Naive thymus-derived CD8-positive, alpha-beta T cell (primary cell): ENCODE measurements around the gene LRRC41. TPM values are rescaled to one million over a fixed set of nuclear protein-coding genes. Genes with fewer than 3 reads are reported as not detected.
"Not testable (repeated sequence)": the region's sequence is repeated elsewhere in the genome, so short reads cannot be mapped to it uniquely, and the experiment has no call there.

Source experiments
- ATAC-seq, 2 donors: fragments of 150-1000 bp; cut with Tn5 transposase in 1 of 2; sonication (Bioruptor Pico), chemical (Tn5 transposase) in 1 of 2; 1 replicate in 1 of 2; 2 replicates in 1 of 2; pipeline ENCODE4 v1.10.0; 2021; ENCODE audit warnings: mild to moderate bottlenecking in 2 of 2, moderate library complexity in 2 of 2
- POLR2A ChIA-PET: fragments of 350-600 bp; sonication (Branson Sonifier 250); formaldehyde crosslinking; loops from one replicate; lab custom pipeline; 2021; ENCODE audit warnings: antibody characterized with exemption; lab: Charles Lee
- DNase-seq, 10 donors: peaks; one replicate each; pipeline versions ENCODE4 v3.0.0 to v3.0.0-alpha.2; 2020 to 2022
- H3K27ac Mint-ChIP-seq, 10 donors: one replicate each; pipeline ENCODE4 v1.8.0; 2020 to 2022; ENCODE audit warnings: mild to moderate bottlenecking in 10 of 10, mixed read lengths in 10 of 10, moderate library complexity in 4 of 10, inconsistent platforms in 1 of 10
- H3K27me3 Mint-ChIP-seq, 5 donors: one replicate each; pipeline ENCODE4 v1.8.0; 2021 to 2022; ENCODE audit warnings: mixed read lengths in 5 of 5
- H3K36me3 Mint-ChIP-seq, 3 donors: one replicate each; pipeline ENCODE4 v1.8.0; 2020 to 2022; ENCODE audit warnings: mixed read lengths in 3 of 3, mild to moderate bottlenecking in 2 of 3, inconsistent platforms in 1 of 3
- H3K4me1 Mint-ChIP-seq, 4 donors: one replicate each; pipeline ENCODE4 v1.8.0; 2021 to 2022; ENCODE audit warnings: mixed read lengths in 4 of 4
- H3K4me3 Mint-ChIP-seq, 10 donors: one replicate each; pipeline ENCODE4 v1.8.0; 2020 to 2022; ENCODE audit warnings: mild to moderate bottlenecking in 10 of 10, mixed read lengths in 10 of 10, moderate library complexity in 6 of 10, inconsistent platforms in 1 of 10
- H3K9me3 Mint-ChIP-seq, 9 donors: one replicate each; pipeline ENCODE4 v1.8.0; 2020 to 2022; ENCODE audit warnings: mixed read lengths in 9 of 9, mild to moderate bottlenecking in 3 of 9, inconsistent platforms in 1 of 9, moderate library complexity in 1 of 9
- polyA plus RNA-seq, 3 donors: library from polyadenylated mRNA; unstranded; fragments of 300-500 nt; fragmentation: Illumina TruSeq; gene quantifications; one replicate each; pipeline ENCODE4 v1.2.3, GENCODE V29; 2021
- total RNA-seq, 8 experiments: library from RNA in 2 of 8; stranded (reverse) in 2 of 8; gene quantifications; one replicate each; pipeline ENCODE4 v1.2.3 and lab custom pipeline; 2021 to 2026

Gene LRRC41
- total and polyA plus RNA-seq, 5 experiments from 2014 or later, result 38.6 to 46.5 (median 43.7) TPM

DNA sequence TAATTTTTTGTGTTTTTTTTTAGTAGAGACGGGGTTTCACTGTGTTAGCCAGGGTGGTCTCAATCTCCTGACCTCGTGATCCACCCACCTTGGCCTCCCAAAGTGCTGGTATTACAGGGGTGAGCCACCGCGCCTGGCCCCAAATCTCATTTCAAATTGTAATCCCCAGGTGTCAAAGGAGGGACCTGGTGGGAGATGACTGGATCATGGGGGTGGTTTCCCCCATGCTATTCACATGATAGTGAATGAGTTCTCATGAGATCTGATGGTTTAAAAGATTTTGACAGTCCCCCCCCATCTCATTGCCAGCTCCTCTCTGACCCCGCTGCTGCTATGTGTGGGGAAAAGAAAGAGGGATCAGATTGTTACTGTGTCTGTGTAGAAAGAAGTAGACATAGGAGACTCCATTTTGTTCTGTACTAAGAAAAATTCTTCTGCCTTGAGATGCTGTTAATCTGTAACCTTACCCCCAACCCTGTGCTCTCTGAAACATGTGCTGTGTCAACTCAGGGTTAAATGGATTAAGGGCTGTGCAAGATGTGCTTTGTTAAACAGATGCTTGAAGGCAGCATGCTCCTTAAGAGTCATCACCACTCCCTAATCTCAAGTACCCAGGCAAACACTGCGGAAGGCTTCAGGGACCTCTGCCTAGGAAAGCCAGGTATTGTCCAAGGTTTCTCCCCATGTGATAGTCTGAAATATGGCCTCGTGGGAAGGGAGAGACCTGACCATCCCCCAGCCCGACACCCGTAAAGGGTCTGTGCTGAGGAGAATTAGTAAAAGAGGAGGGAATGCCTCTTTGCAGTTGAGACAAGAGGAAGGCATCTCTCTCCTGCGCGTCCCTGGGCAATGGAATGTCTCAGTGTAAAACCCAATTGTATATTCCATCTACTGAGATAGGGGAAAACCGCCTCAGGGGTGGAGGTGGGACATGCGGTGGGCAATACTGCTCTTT, 16.8 kb upstream of the LRRC41 start:
- peaks cover 0 to 23% (median 6%) of the 10 kb centered on the region in 3 donors for H3K36me3 Mint-ChIP-seq
- H3K4me3 Mint-ChIP-seq, POLR2A ChIA-PET, ATAC-seq, H3K9me3 Mint-ChIP-seq, DNase-seq, H3K4me1 Mint-ChIP-seq, H3K27me3 Mint-ChIP-seq: not testable (repeated sequence)
- peak overlapping the region in 1 of 10 donors; percentile 35 for H3K27ac Mint-ChIP-seq

- DNase-seq, H3K9me3 Mint-ChIP-seq, H3K27me3 Mint-ChIP-seq, H3K27ac Mint-ChIP-seq, H3K4me1 Mint-ChIP-seq, H3K4me3 Mint-ChIP-seq, ATAC-seq: not testable (repeated sequence)
- POLR2A ChIA-PET, result interaction anchor here (1.4 kb wide), 1 partner anchor 16 kb away, joined by 4 read pairs; the partner anchor contains the start of genes LRRC41 and UQCRH
- peaks cover 0 to 32% (median 9%) of the 10 kb centered on the region in 3 donors for H3K36me3 Mint-ChIP-seq
Observed at GRCh38 chr1:46319301-46319700, 15.9 kb upstream of the LRRC41 start.

DNA sequence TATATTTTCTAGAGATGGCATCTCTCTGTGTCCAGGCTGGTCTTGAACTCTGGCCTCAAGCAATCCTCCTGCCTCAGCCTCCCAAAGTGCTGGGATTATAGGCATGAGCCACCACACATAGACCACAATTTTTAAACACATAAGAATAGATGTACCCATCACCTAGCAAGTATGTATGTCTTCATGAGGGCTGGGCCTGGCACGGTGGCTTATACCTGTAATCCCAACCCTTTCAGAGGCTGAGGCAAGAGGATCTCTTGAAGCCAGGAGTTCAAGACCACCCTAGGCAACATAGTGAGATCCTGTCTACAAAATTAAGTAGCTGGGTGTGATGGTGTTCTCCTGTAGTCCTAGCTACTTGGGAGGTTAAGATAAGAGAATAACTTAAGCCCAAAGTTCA, 13.9 kb upstream of the LRRC41 start:
- Mint-ChIP-seq H3K36me3 (peaks cover 0 to 52% (median 13%) of the 10 kb centered on the region in 3 donors), H3K9me3 (no peaks in the 10 kb centered on the region), H3K27ac (no peak overlapping the region), H3K4me1 (no peaks in the 10 kb centered on the region), H3K27me3 (no peaks in the 10 kb centered on the region), H3K4me3 (no peak overlapping the region)
- ATAC-seq, result no peak
- POLR2A ChIA-PET, result no interaction called here
- no peak for DNase-seq

GRCh38 chr1:46315669-46316403, 12.4 kb upstream of the LRRC41 start:
- Mint-ChIP-seq H3K27ac (peak overlapping the region in 1 of 10 donors; percentile 24), H3K4me3 (no peak overlapping the region), H3K4me1 (no peaks in the 10 kb centered on the region), H3K9me3 (no peaks in the 10 kb centered on the region), H3K27me3 (no peaks in the 10 kb centered on the region), H3K36me3 (peaks cover 0 to 66% (median 17%) of the 10 kb centered on the region in 3 donors)
- no peak for ATAC-seq
- DNase-seq, result no peak
- POLR2A ChIA-PET, result no interaction called here

DNA sequence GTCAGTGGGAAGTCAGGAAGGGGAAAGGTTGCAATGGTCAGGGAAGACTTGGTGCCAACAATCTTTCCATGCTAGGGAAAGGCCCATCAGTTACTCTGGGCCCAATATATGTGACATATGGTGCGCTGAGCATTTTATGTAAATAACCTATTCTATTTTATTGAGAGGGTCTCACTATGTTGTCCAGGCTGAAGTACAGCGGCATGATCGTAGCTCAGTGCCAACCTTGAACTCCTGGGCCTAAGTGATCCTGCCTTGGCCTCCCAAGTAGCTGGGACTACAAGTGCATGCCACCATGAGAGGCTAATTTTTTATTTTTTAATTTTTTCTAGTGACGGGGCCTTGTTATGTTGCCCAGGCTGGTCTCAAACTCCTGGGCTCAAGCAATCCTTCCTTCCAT, 6.9 kb upstream of the LRRC41 start:
- no peaks in the 10 kb centered on the region for H3K27me3 Mint-ChIP-seq
- H3K4me1 Mint-ChIP-seq, result peaks cover 11 to 33% (median 26%) of the 10 kb centered on the region in 4 donors
- no peak for DNase-seq
- ATAC-seq, result no peak
- no peak overlapping the region for H3K4me3 Mint-ChIP-seq
- H3K27ac Mint-ChIP-seq, result no peak overlapping the region
- peaks cover 0 to 79% (median 15%) of the 10 kb centered on the region in 3 donors for H3K36me3 Mint-ChIP-seq
- POLR2A ChIA-PET, result no interaction called here
- no peaks in the 10 kb centered on the region for H3K9me3 Mint-ChIP-seq

DNA sequence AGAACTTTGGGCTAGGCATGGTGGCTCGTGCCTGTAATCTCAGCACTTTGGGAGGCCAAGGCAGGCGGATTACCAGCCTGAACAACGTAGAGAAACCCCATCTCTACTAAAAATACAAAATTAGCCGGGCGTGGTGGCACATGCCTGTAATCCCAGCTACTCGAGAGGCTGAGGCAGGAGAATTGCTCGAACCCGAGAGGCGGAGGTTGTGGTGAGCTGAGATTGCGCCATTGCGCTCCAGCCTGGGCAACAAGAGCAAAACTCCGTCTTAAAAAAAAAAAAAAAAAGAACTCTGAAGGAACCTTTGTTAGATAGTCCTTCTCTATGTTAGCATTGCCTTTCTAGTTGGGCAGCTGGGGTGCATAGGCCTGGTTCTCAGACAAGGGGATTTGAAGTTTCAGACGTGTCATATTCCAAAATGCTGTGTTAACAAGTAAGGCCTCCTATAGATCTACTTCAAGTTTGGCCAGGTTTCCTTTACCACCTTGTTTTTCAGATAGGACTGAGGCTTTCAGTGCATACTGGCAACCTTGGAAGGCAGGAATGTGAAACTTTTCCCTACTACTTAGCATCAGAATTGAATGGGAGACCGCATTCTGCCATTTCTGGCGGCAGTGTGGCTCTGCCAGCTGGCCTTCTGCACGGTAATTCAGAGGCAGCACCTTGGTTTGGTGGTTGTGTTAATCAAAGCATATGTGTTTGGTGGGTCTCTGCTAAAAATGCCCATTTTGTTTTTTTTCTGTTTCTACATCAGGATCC, 6.2 kb upstream of the LRRC41 start:
- Mint-ChIP-seq H3K9me3 (no peaks in the 10 kb centered on the region), H3K36me3 (peaks cover 0 to 74% (median 13%) of the 10 kb centered on the region in 3 donors), H3K27me3 (no peaks in the 10 kb centered on the region), H3K4me3 (no peak overlapping the region), H3K4me1 (peaks cover 11 to 38% (median 29%) of the 10 kb centered on the region in 4 donors), H3K27ac (no peak overlapping the region)
- no peak for ATAC-seq
- POLR2A ChIA-PET, result no interaction called here
- no peak for DNase-seq

- peaks cover 0 to 41% (median 8%) of the 10 kb centered on the region in 3 donors for H3K36me3 Mint-ChIP-seq
- H3K27me3 Mint-ChIP-seq, result no peaks in the 10 kb centered on the region
- H3K27ac Mint-ChIP-seq, result peak overlapping the region in 1 of 10 donors; percentile 47
- H3K4me1 Mint-ChIP-seq, result peaks cover 18 to 58% (median 52%) of the 10 kb centered on the region in 4 donors
- no peaks in the 10 kb centered on the region for H3K9me3 Mint-ChIP-seq
- ATAC-seq (no peak), DNase-seq (no peak)
- H3K4me3 Mint-ChIP-seq, result peak overlapping the region in 9 of 10 donors; percentile 6 to 68 (median 42)
- POLR2A ChIA-PET, result no interaction called here
Observed at GRCh38 chr1:46306159-46306530, 2.7 kb upstream of the LRRC41 start.

DNA sequence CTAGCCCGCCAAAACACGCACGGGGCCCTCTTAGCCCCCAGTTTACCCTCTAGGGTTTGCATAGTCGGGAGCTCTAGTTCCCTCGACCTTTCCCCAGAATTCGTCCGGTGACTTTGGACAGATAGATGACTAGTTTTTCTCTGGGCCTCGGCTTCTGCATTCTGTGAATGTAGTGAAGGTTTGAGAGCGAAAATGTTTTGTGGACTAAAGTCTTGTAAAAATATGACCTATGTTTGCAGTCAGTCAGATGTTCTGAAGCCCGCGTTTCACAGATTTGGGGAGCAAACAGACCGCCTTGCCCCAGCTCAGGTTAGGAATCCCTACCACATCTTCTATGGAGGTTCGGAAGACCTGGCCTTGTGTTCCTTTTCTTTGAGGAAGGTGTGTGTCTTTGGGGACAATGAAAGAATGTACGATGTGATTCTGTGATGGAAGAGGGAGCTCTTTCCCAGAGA, 483 bp upstream of the LRRC41 start:
- peaks cover 27 to 71% (median 63%) of the 10 kb centered on the region in 4 donors for H3K4me1 Mint-ChIP-seq
- POLR2A ChIA-PET, result interaction anchor here (0.9 to 2.3 kb wide), 8 partner anchors 10 to 105 kb away, joined by 3 to 30 read pairs (median 5); partner anchors contain the start of genes NSUN4, POMGNT1 and RAD54L
- H3K4me3 Mint-ChIP-seq, result peak overlapping the region; percentile 91 to 100 (median 97)
- no peaks in the 10 kb centered on the region for H3K9me3 Mint-ChIP-seq
- H3K27me3 Mint-ChIP-seq, result no peaks in the 10 kb centered on the region
- ATAC-seq, result no peak
- DNase-seq, result no peak
- H3K27ac Mint-ChIP-seq, result peak overlapping the region; percentile 96 to 99 (median 98)
- H3K36me3 Mint-ChIP-seq, result peaks cover 0 to 25% (median 2%) of the 10 kb centered on the region in 3 donors

DNA sequence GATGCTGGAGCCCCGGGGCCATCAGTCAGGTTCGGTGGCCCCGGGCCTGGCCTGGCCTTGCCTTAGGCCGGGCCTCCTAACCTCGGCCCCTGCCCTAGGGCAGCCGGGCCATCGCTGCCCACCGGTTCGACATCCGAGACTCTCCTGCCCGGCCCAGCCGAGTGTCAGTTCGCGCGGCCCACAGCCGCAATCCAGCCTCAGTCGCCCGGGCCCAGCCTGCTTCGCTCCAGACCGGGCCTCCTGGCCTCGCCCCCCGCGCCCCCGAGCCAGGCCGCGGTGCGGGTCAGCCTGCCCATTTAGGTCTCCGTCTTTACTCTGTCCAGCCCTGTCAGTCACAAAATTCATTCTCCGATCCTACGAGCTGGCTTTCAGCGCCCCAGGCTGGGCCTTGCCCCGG, 777 bp downstream of the LRRC41 start:
- ATAC-seq, result peak; percentile 14 to 24
- Mint-ChIP-seq H3K4me1 (peaks cover 26 to 61% (median 51%) of the 10 kb centered on the region in 4 donors), H3K27me3 (no peaks in the 10 kb centered on the region), H3K36me3 (peaks cover 0 to 18% (median 5%) of the 10 kb centered on the region in 3 donors), H3K9me3 (no peaks in the 10 kb centered on the region), H3K4me3 (peak overlapping the region; percentile 91 to 100 (median 97)), H3K27ac (peak overlapping the region; percentile 84 to 99 (median 98))
- POLR2A ChIA-PET, result interaction anchor here (0.9 to 2.3 kb wide), 12 partner anchors 9 to 104 kb away, joined by 3 to 30 read pairs (median 5); partner anchors contain the start of genes NSUN4, POMGNT1 and RAD54L
- DNase-seq, result peak in 4 of 10 donors; percentile 5 to 51 (median 17)

GRCh38 chr1:46301808-46302640, 1.4 kb downstream of the LRRC41 start:
- ATAC-seq (peak; percentile 25 to 33), DNase-seq (peak; percentile 27 to 76 (median 48))
- Mint-ChIP-seq H3K9me3 (no peaks in the 10 kb centered on the region), H3K27me3 (no peaks in the 10 kb centered on the region), H3K4me1 (peaks cover 26 to 56% (median 45%) of the 10 kb centered on the region in 4 donors), H3K4me3 (peak overlapping the region; percentile 91 to 100 (median 97)), H3K36me3 (peaks cover 0 to 18% (median 5%) of the 10 kb centered on the region in 3 donors), H3K27ac (peak overlapping the region; percentile 84 to 99 (median 98))
- POLR2A ChIA-PET, result interaction anchor here (1.0 to 2.3 kb wide), 3 partner anchors 38 to 57 kb away, joined by 5 to 30 read pairs (median 29); partner anchors contain the start of genes NSUN4 and RAD54L

DNA sequence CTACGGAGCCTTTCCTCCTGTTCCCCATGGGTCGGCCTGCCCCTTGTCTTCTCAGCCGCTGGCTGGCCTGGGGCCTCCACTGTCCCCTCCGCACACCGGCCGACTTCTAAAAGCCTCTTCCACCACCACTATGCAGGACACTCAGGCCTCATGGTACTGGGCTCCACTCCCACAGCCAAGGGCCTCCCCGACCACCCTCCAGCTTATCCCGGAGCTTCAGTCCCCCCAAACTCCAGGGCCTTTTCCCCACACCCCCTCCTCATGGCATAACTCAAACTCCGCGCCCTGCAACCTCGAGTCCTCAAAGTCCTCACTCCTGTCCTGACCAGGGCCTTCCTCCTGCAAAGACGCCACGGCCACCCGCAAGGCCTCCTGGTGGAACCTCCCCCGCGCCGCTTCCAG, 2.0 kb downstream of the LRRC41 start:
- Mint-ChIP-seq H3K4me3 (peak overlapping the region; percentile 91 to 100 (median 97)), H3K27me3 (no peaks in the 10 kb centered on the region), H3K27ac (peak overlapping the region; percentile 59 to 99 (median 97)), H3K9me3 (no peaks in the 10 kb centered on the region), H3K36me3 (peaks cover 0 to 25% (median 9%) of the 10 kb centered on the region in 3 donors), H3K4me1 (peaks cover 26 to 50% (median 42%) of the 10 kb centered on the region in 4 donors)
- DNase-seq (peak in 1 of 10 donors; percentile 66), ATAC-seq (no peak)
- POLR2A ChIA-PET, result no interaction called here
